Measurements from ENCODE around the gene KIF7. TPM values are rescaled to one million over a fixed set of nuclear protein-coding genes. Genes with fewer than 3 reads are reported as not detected.

KIF7 gene
- 3.9 to 5.1 TPM (median 4.1 TPM) in 5 replicates for total RNA-seq (2022; extraction: Qiagen RNA extraction)

GRCh38 chr15:89654847-89655805 lies at the start of gene KIF7:
Gene KIF7, minus strand, starts transcription at chr15:89655467. Its CDS starts 2,537 bp downstream, at chr15:89652930.

GRCh38 chr15:89690276-89691218 lies 35.3 kb upstream of the KIF7 start, which contains the start of the genes PEX11A and WDR93:
Gene PEX11A, minus strand, starts transcription at chr15:89690754. Its CDS starts 122 bp downstream, at chr15:89690632.
Gene WDR93, plus strand, starts transcription at chr15:89690811. Its CDS starts 10,936 bp downstream, at chr15:89701747.

GRCh38 chr15:89679212-89679611 lies 23.9 kb upstream of the KIF7 start, which contains the start of gene PLIN1:
Gene PLIN1, minus strand, starts transcription at chr15:89679367. Its CDS starts 1,878 bp downstream, at chr15:89677489.

Other genes with a start within 250 kb of the KIF7 start
- 41.3 to 50.1 TPM (median 43.6 TPM) in 5 replicates for gene RHCG, start 158.9 kb downstream of the KIF7 start, total RNA-seq (2022; extraction: Qiagen RNA extraction)
- gene TICRR, start 80.0 kb downstream of the KIF7 start, total RNA-seq (2022; extraction: Qiagen RNA extraction) = 10.1 to 13.7 TPM (median 11.9 TPM) in 5 replicates
- 0.05 to 0.15 TPM (median 0.12 TPM) in 4 of 5 replicates, not detected in the other for gene PLIN1, start 23.9 kb upstream of the KIF7 start, total RNA-seq (2022; extraction: Qiagen RNA extraction)
- 7.9 to 9.1 TPM (median 8.6 TPM) in 5 replicates for gene PEX11A, start 35.3 kb upstream of the KIF7 start, total RNA-seq (2022; extraction: Qiagen RNA extraction)
- gene WDR93, start 35.3 kb upstream of the KIF7 start, total RNA-seq (2022; extraction: Qiagen RNA extraction) = 0.10 to 0.24 TPM (median 0.16 TPM) in 5 replicates
- 1.2 to 8.5 TPM (median 6.7 TPM) in 5 replicates for gene MESP1, start 95.8 kb upstream of the KIF7 start, total RNA-seq (2022; extraction: Qiagen RNA extraction)
- 0.24 to 0.84 TPM (median 0.48 TPM) in 5 replicates for gene MESP2, start 120.9 kb upstream of the KIF7 start, total RNA-seq (2022; extraction: Qiagen RNA extraction)
- 70.9 to 94.8 TPM (median 82.1 TPM) in 5 replicates for gene ANPEP, start 159.4 kb upstream of the KIF7 start, total RNA-seq (2022; extraction: Qiagen RNA extraction)
- gene AP3S2, start 238.5 kb upstream of the KIF7 start, total RNA-seq (2022; extraction: Qiagen RNA extraction) = 34.9 to 87.3 TPM (median 39.5 TPM) in 5 replicates